H1 (cell line): Measurements from ENCODE around the gene GTPBP6. TPM values are rescaled to one million over a fixed set of nuclear protein-coding genes. Genes with fewer than 3 reads are reported as not detected.

Experiments used
- CTCF ChIA-PET: fragments of 300-600 bp; sonication (Branson Sonifier 250); formaldehyde crosslinking; loops from one replicate; lab custom pipeline; 2021; ENCODE audit not compliant: partially characterized antibody; lab: Charles Lee
- POLR2A ChIA-PET: fragments of 300-600 bp; sonication (Branson Sonifier 250); formaldehyde crosslinking; loops from one replicate; lab custom pipeline; 2021; ENCODE audit warnings: inconsistent platforms; ENCODE audit not compliant: partially characterized antibody; lab: Charles Lee
- DNase-seq, 2 experiments: peaks; one replicate each; pipeline versions ENCODE4 v3.0.0 to v3.0.0-alpha.2; 2010 to 2022; ENCODE audit warnings: low spot score in 2 of 2, low read depth in 1 of 2, mixed read lengths in 1 of 2
- FAIRE-seq: peaks from 2 replicates; lab custom pipeline; 2011; peaks lifted over from hg19 to GRCh38; lab: Jason Lieb, UNC
- H2AFZ ChIP-seq: 2 replicates; pipeline ENCODE4 v1.8.1; 2012; ENCODE audit warnings: low read length, inconsistent platforms
- H2AK5ac ChIP-seq: 2 replicates; pipeline ENCODE4 v1.6.1; 2013; ENCODE audit warnings: low read depth, low read length
- H2BK120ac ChIP-seq: replicated peaks from 2 replicates; pipeline ENCODE3; 2013; ENCODE audit warnings: low read depth, low read length, inconsistent platforms
- H2BK12ac ChIP-seq: 2 replicates; pipeline ENCODE4 v1.6.1; 2013; ENCODE audit warnings: low read depth, low read length
- H2BK15ac ChIP-seq: 2 replicates; pipeline ENCODE4 v1.6.1; 2013; ENCODE audit warnings: low read length
- H2BK20ac ChIP-seq: 2 replicates; pipeline ENCODE4 v1.6.1; 2013; ENCODE audit warnings: low read length
- H2BK5ac ChIP-seq: 2 replicates; pipeline ENCODE4 v1.6.1; 2013; ENCODE audit warnings: low read depth, low read length
- H3K14ac ChIP-seq: 2 replicates; pipeline ENCODE4 v1.6.1; 2013; ENCODE audit warnings: inconsistent platforms; ENCODE audit not compliant: insufficient read length
- H3K18ac ChIP-seq: 2 replicates; pipeline ENCODE4 v1.6.1; 2013; ENCODE audit warnings: low read length; ENCODE audit errors: extremely low read depth
- H3K23ac ChIP-seq: 2 replicates; pipeline ENCODE4 v1.6.1; 2013; ENCODE audit warnings: inconsistent platforms; ENCODE audit not compliant: insufficient read length
- H3K23me2 ChIP-seq: 2 replicates; pipeline ENCODE4 v1.6.1; 2013; ENCODE audit warnings: low read depth, low read length
- H3K27ac ChIP-seq: 2 replicates; pipeline ENCODE4 v1.6.1; 2011; ENCODE audit warnings: low read depth, low read length, inconsistent platforms
- H3K27me3 ChIP-seq, 4 experiments: replicated peaks in 1 of 4; 1 replicate in 1 of 4; 2 replicates in 3 of 4; pipeline versions ENCODE4 v1.6.1 to v1.8.1; 2011 to 2013; ENCODE audit warnings: low read length in 3 of 4, mild to moderate bottlenecking in 3 of 4, inconsistent platforms in 2 of 4, mixed read lengths in 2 of 4, moderate library complexity in 1 of 4; ENCODE audit not compliant: control insufficient read depth in 3 of 4, insufficient read depth in 3 of 4; ENCODE audit errors: extremely low read depth in 1 of 4
- H3K36me3 ChIP-seq, 4 experiments: 2 replicates each; pipeline versions ENCODE4 v1.6.1 to v1.8.1; 2011 to 2013; ENCODE audit warnings: mild to moderate bottlenecking in 4 of 4, low read length in 3 of 4, moderate library complexity in 2 of 4, control low read depth in 1 of 4, inconsistent platforms in 1 of 4; ENCODE audit not compliant: insufficient read depth in 4 of 4, control insufficient read depth in 2 of 4
- H3K4ac ChIP-seq: replicated peaks from 2 replicates; pipeline ENCODE3; 2013; ENCODE audit warnings: low read length, low read depth, mixed read lengths, inconsistent platforms; ENCODE audit not compliant: insufficient read length
- H3K4me1 ChIP-seq, 4 experiments: replicated peaks in 1 of 4; 1 replicate in 1 of 4; 2 replicates in 3 of 4; pipeline versions ENCODE4 v1.6.1 to v1.8.1; 2011 to 2013; ENCODE audit warnings: low read length in 3 of 4, inconsistent platforms in 2 of 4, mixed read lengths in 1 of 4; ENCODE audit not compliant: insufficient read depth in 4 of 4, control insufficient read depth in 3 of 4
- H3K4me2 ChIP-seq, 2 experiments: 2 replicates each; pipeline versions ENCODE4 v1.6.1 to v1.8.1; 2011 to 2013; ENCODE audit warnings: low read depth in 2 of 2, low read length in 2 of 2, control low read depth in 1 of 2, inconsistent platforms in 1 of 2, mild to moderate bottlenecking in 1 of 2; ENCODE audit not compliant: insufficient read depth in 1 of 2
- H3K4me3 ChIP-seq, 4 experiments: fragments of 200-600, 300-600 bp in 1 of 4; sonication (generic), shearing (Covaris generic), sonication (Bioruptor Twin) in 1 of 4; 2 replicates each; pipeline versions ENCODE4 v1.5.1 to v1.8.1; 2011 to 2016; ENCODE audit warnings: low read length in 4 of 4, low read depth in 3 of 4, control low read depth in 2 of 4, inconsistent platforms in 2 of 4, mild to moderate bottlenecking in 2 of 4, mixed read lengths in 1 of 4, moderate library complexity in 1 of 4; ENCODE audit not compliant: insufficient read depth in 2 of 4; ENCODE audit errors: extremely low read depth in 1 of 4
- H3K56ac ChIP-seq: replicated peaks from 2 replicates; pipeline ENCODE3; 2013; ENCODE audit warnings: low read depth, mild to moderate bottlenecking, mixed read lengths, low read length, inconsistent platforms; ENCODE audit not compliant: insufficient read length
- H3K79me1 ChIP-seq: 2 replicates; pipeline ENCODE4 v1.6.1; 2013; ENCODE audit warnings: low read depth, low read length, control low read depth
- H3K79me2 ChIP-seq, 2 experiments: 2 replicates each; pipeline versions ENCODE4 v1.6.1 to v1.8.1; 2012 to 2013; ENCODE audit warnings: low read length in 2 of 2, mild to moderate bottlenecking in 2 of 2, inconsistent platforms in 1 of 2; ENCODE audit not compliant: insufficient read depth in 2 of 2, control insufficient read depth in 1 of 2
- H3K9ac ChIP-seq, 4 experiments: replicated peaks in 1 of 4; 1 replicate in 1 of 4; 2 replicates in 3 of 4; pipeline versions ENCODE4 v1.6.1 to v1.8.1; 2011 to 2013; ENCODE audit warnings: low read depth in 3 of 4, low read length in 3 of 4, control low read depth in 2 of 4, mild to moderate bottlenecking in 2 of 4, moderate library complexity in 2 of 4, inconsistent platforms in 1 of 4; ENCODE audit errors: extremely low read depth in 1 of 4
- H3K9me3 ChIP-seq, 2 experiments: 2 replicates each; pipeline versions ENCODE4 v1.6.1 to v1.8.1; 2012 to 2013; ENCODE audit warnings: mild to moderate bottlenecking in 2 of 2, moderate library complexity in 2 of 2, control low read depth in 1 of 2, inconsistent platforms in 1 of 2, low read depth in 1 of 2, low read length in 1 of 2, mixed read lengths in 1 of 2; ENCODE audit not compliant: insufficient read depth in 2 of 2
- H4K20me1 ChIP-seq, 2 experiments: replicated peaks in 1 of 2; 2 replicates each; pipeline versions ENCODE3 to v1.8.1; 2011 to 2013; ENCODE audit warnings: inconsistent platforms in 2 of 2, low read length in 2 of 2, mild to moderate bottlenecking in 1 of 2; ENCODE audit not compliant: insufficient read depth in 2 of 2, control insufficient read depth in 1 of 2
- H4K5ac ChIP-seq: 2 replicates; pipeline ENCODE4 v1.6.1; 2013; ENCODE audit warnings: low read length, low read depth, mixed read lengths, inconsistent platforms; ENCODE audit not compliant: insufficient read length
- H4K8ac ChIP-seq: 2 replicates; pipeline ENCODE4 v1.8.0; 2013; ENCODE audit warnings: mild to moderate bottlenecking, moderate library complexity, low read length, inconsistent platforms; ENCODE audit not compliant: insufficient read depth; ENCODE audit errors: extremely low read depth
- H4K91ac ChIP-seq: replicated peaks from 2 replicates; pipeline ENCODE3; 2013; ENCODE audit warnings: low read length, mixed read lengths, inconsistent platforms; ENCODE audit not compliant: insufficient read length
- CREB1 ChIP-seq: IDR thresholded peaks from 2 replicates; pipeline ENCODE4 v1.6.1; 2012; ENCODE audit warnings: inconsistent platforms
- EGR1 ChIP-seq: IDR thresholded peaks from 2 replicates; pipeline ENCODE4 v1.6.1; 2011; ENCODE audit warnings: low read depth, low read length, borderline replicate concordance
- EP300 ChIP-seq, 2 experiments: IDR thresholded peaks; 1 replicate in 1 of 2; 2 replicates in 1 of 2; pipeline ENCODE4 v1.6.1; 2011 to 2012; ENCODE audit warnings: low read depth in 2 of 2, low read length in 2 of 2, mild to moderate bottlenecking in 2 of 2, borderline replicate concordance in 1 of 2, inconsistent platforms in 1 of 2, moderate library complexity in 1 of 2
- MAFK ChIP-seq: IDR thresholded peaks from 2 replicates; pipeline ENCODE4 v1.6.1; 2012; ENCODE audit warnings: low read depth, mild to moderate bottlenecking, improper control_type of control experiment, low read length
- POLR2A ChIP-seq, 2 experiments: IDR thresholded peaks; 1 replicate in 1 of 2; 2 replicates in 1 of 2; pipeline ENCODE4 v1.6.1; 2011; ENCODE audit warnings: low read depth in 2 of 2, low read length in 2 of 2, mild to moderate bottlenecking in 2 of 2; ENCODE audit errors: control extremely low read depth in 1 of 2
- SIN3A ChIP-seq, 2 experiments: IDR thresholded peaks in 1 of 2; conservative IDR thresholded peaks in 1 of 2; 2 replicates each; pipeline ENCODE4 v1.6.1; 2011 to 2012; ENCODE audit warnings: low read length in 2 of 2, improper control_type of control experiment in 1 of 2, low read depth in 1 of 2, mild to moderate bottlenecking in 1 of 2
- SRF ChIP-seq: IDR thresholded peaks from 2 replicates; pipeline ENCODE4 v1.6.1; 2011; ENCODE audit warnings: mild to moderate bottlenecking, low read depth, low read length, moderate library complexity
- TEAD4 ChIP-seq: IDR thresholded peaks from 2 replicates; pipeline ENCODE4 v1.6.1; 2012; ENCODE audit warnings: low read depth, low read length, inconsistent platforms, mixed read lengths
- WGBS, 2 experiments: shearing (Covaris generic) in 1 of 2; methylation state at CpG; one replicate each; pipeline versions ENCODE4 v1.1.6 to v1.1.7; 2013 to 2015; ENCODE audit warnings: low lambda C conversion rate in 2 of 2, mixed read lengths in 2 of 2, inconsistent platforms in 1 of 2, low coverage in 1 of 2, missing lambda C conversion rate in 1 of 2; ENCODE audit not compliant: insufficient replicate concordance in 2 of 2, insufficient coverage in 1 of 2, insufficient read length in 1 of 2; ENCODE audit errors: extremely low coverage in 1 of 2, missing lambda C conversion rate in 1 of 2; 5-methylcytosine and 5-hydroxymethylcytosine counted together
- polyA plus RNA-seq, 7 experiments: library from polyadenylated mRNA; depleted of rRNA in 3 of 7; stranded (reverse) in 5 of 7; unstranded in 2 of 7; fragments of >200 nt in 5 of 7; fragments of 200-250 nt in 2 of 7; gene quantifications; 1 replicate in 5 of 7; 2 replicates in 1 of 7; 4 replicates in 1 of 7; pipeline versions ENCODE4 v1.2.1 to v1.2.3, GENCODE V29; 2011 to 2013; ENCODE audit warnings: missing spikeins in 2 of 7, mixed read lengths in 2 of 7
- total RNA-seq: library from RNA; stranded (reverse); fragmentation: NEBNext Ultra II Directional; extraction: Animal tissue kit (Norgen Biotek cat#: 25700); gene quantifications from 2 replicates; pipeline ENCODE4 v1.2.1, GENCODE V29; 2021
- TF ChIP-seq, protein P1 (sequence below): IDR thresholded peaks from 2 replicates; pipeline ENCODE4 v1.6.1; 2012; ENCODE audit warnings: inconsistent platforms

The GTPBP6 gene
- total and polyA plus RNA-seq, 2 of the 8 experiments (the other 6 are each of a cell fraction or from before 2014, with no cell fraction given) = 33.9 to 57.1 TPM

DNA sequence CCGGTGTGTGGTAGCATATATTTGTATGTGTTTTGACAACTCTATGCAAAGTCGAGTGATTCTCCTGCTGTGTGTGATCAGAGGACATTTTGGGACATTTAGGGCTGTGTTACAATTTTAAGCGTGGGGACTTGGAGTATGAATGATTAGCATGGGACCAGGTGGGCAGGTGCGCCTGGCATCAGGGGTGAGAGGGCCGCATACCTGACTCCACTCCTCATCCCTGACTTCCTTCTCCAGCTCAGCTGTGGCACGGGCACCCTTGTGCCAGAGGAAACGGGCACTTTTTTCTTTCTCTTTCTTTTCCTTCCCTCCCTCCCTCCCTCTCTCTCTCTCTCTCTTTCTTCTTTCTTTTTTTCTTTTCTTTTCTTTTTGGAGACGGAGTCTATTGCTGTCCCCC, 53.1 kb downstream of the GTPBP6 start:
- no peaks in the 10 kb centered on the region for H3K27me3 ChIP-seq
- no peak overlapping the region for H3K4me3 ChIP-seq
- FAIRE-seq = no peak
- no peaks in the 10 kb centered on the region for H3K9me3 ChIP-seq
- no peak overlapping the region for H3K4ac ChIP-seq
- no peaks in the 10 kb centered on the region; the same call in 1 of the 2 replicates for H3K23me2 ChIP-seq
- H2BK5ac ChIP-seq = no peak overlapping the region
- WGBS, 2 experiments = 81% methylated on average over 5 of the region's 8 CpGs; no CpG with 5 or more reads in 1 of the 2 experiments
- no peak overlapping the region for H3K4me2 ChIP-seq
- no peaks in the 10 kb centered on the region; a peak in 2 of 7 replicates for H3K4me1 ChIP-seq
- H2BK15ac ChIP-seq = no peak overlapping the region
- no peaks in the 10 kb centered on the region for H4K20me1 ChIP-seq
- H4K91ac ChIP-seq = no peak overlapping the region
- H3K18ac ChIP-seq = no peak overlapping the region
- ChIA-PET CTCF (no interaction called here), POLR2A (no interaction called here)
- H3K36me3 ChIP-seq = no peaks in the 10 kb centered on the region
- no peak overlapping the region for H3K9ac ChIP-seq
- no peaks in the 10 kb centered on the region for H3K79me2 ChIP-seq
- H2AK5ac ChIP-seq = no peak overlapping the region
- no peak overlapping the region for H4K8ac ChIP-seq
- DNase-seq = peak in 1 of 2 experiments; percentile 17
- H3K56ac ChIP-seq = no peak overlapping the region
- TF ChIP-seq POLR2A (IDR thresholded peaks at IDR 0.05; ENCODE audit: control extremely low read depth in 1 of 2, low read depth in 2 of 2, low read length in 2 of 2) (no peak), MAFK (no peak), SRF (no peak), TEAD4 (no peak), CREB1 (no peak), EP300 (IDR thresholded peaks at IDR 0.05; ENCODE audit: borderline replicate concordance in 1 of 2, low read depth in 2 of 2, low read length in 2 of 2) (no peak), SIN3A (conservative IDR thresholded peaks at IDR 0.05 in 1 of 2, IDR thresholded peaks at IDR 0.05 in 1 of 2; ENCODE audit: low read depth in 1 of 2, low read length in 2 of 2) (no peak), EGR1 (no peak)
- TF ChIP-seq, protein P1, sequence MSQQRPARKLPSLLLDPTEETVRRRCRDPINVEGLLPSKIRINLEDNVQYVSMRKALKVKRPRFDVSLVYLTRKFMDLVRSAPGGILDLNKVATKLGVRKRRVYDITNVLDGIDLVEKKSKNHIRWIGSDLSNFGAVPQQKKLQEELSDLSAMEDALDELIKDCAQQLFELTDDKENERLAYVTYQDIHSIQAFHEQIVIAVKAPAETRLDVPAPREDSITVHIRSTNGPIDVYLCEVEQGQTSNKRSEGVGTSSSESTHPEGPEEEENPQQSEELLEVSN = no peak
- TF ChIP-seq, all 59 proteins: peak for 0
- H3K23ac ChIP-seq = no peak overlapping the region
- no peak overlapping the region for H3K14ac ChIP-seq
- no peak overlapping the region for H2BK120ac ChIP-seq
- no peak overlapping the region for H4K5ac ChIP-seq
- H3K27ac ChIP-seq = no peak overlapping the region
- no peak overlapping the region for H2BK12ac ChIP-seq
- H2AFZ ChIP-seq = no peak overlapping the region
- H2BK20ac ChIP-seq = no peak overlapping the region
- no peaks in the 10 kb centered on the region for H3K79me1 ChIP-seq
